HL-60 (cell line): Measurements from ENCODE around the gene TXNRD2.

Source experiments
- CTCF ChIP-seq: IDR thresholded peaks from one replicate; pipeline ENCODE4 v1.5.1; 2011; ENCODE audit warnings: low read length, control low read depth, inconsistent platforms; ENCODE audit not compliant: insufficient read depth
- GABPA ChIP-seq: IDR thresholded peaks from 2 replicates; pipeline ENCODE4 v1.6.1; 2012; ENCODE audit warnings: low read depth
- POLR2AphosphoS5 ChIP-seq: IDR thresholded peaks from 2 replicates; pipeline ENCODE4 v1.6.1; 2012; ENCODE audit warnings: low read depth
- SPI1 ChIP-seq: IDR thresholded peaks from 2 replicates; pipeline ENCODE4 v1.6.1; 2012; ENCODE audit warnings: low read depth, mild to moderate bottlenecking, borderline replicate concordance

DNA sequence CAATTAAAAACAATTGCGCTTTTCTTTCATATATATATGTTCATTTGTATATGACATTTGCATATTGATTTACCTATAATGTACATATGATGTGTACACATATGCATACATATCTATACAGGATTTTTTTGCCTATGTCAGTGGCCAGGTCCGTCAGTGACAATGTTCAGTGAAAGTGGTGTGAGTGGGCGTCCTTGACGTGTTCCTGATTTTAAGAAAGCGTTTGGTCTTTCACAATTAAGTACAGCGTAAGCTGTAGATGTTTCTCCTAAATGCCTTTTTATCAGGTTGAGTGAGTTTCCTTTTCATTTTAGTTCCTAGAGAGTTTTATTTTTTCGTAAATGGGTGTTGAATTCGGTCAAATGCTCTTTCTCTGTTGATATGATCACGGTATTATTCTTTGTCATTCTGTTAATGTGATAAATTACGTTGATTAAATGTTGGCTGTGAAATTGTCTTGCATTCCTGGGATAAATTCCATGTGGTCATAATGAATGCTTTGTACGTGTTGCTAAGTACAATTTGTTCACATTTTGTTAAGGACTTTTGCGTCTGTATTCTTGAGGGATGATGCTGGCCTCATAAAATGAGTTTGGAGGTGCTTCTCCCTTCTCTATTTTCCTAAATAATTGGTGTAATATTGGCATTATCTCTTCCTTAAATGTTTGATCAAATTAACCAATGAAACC lies 76.3 kb downstream of the TXNRD2 start:
- TF ChIP-seq CTCF = no peak
- TF ChIP-seq POLR2AphosphoS5 = no peak
- no peak for TF ChIP-seq SPI1
- no peak for TF ChIP-seq GABPA
